ENCODE data around the gene SLC25A12. TPM values are rescaled to one million over a fixed set of nuclear protein-coding genes. Genes with fewer than 3 reads are reported as not detected.

SLC25A12 gene
- total and polyA plus RNA-seq, 2 donors (not counting 3 experiments of a cell fraction or from before 2014, with no cell fraction given), result 13.6 to 17.1 TPM

DNA sequence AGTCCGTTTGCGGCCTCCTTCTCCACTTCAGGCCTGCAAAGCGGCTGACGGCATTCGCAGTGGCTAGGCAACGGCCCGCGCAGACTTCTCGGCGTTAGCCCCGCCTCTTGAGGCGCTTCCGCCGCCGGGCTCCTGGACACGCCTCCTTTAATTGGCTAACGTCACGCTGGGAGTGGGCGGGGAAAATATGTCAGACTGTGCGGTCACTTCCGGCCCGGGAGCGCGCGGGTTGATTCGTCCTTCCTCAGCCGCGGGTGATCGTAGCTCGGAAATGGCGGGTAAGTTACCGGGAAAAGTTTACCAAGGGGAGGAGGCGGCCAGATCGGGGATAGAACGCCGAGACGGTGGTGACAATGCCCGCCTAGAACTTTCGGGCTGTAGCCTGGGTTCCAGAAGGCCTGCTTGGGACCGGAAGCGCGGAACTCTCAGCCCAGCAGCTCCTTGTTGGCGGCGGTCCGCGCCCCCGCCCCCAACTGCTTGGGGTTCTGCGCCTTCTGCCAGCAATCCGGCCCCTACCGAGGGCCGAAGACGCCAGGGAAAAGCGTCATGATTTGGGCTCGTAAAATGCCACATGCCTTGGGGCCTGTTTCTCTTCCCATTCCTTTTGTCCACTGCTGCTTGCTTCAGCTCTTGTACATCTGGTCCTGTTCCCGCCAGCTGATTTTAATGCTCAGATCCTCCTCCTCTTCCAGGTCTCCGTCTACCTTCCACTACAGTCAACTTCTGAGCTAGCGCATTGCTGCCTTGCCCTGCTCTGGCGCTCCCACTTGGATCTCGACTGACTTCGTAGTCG is 28.4 kb upstream of the SLC25A12 start, which contains the start of gene HAT1:
Gene HAT1, plus strand, starts transcription at position 232 of the 793 bp plus-strand sequence. Its CDS starts 40 bp downstream, at position 272.
- Histone ChIP-seq H3K4me2 (ENCODE audit: insufficient read depth, low read length) (peak within 1 kb of the TSS; percentile 95), H2AFZ (ENCODE audit: low read depth, low read length) (peak within 1 kb of the TSS; percentile 93), H3K36me3 (ENCODE audit: control insufficient read depth in 2 of 2, extremely low read depth in 1 of 2, insufficient read depth in 2 of 2, low read length in 2 of 2) (no peaks in the 10 kb centered on the region), H3K9me1 (replicated peaks; ENCODE audit: control insufficient read depth, extremely low read depth, insufficient read depth, low read length) (no peaks in the 10 kb centered on the region), H3K9me3 (replicated peaks; ENCODE audit: control insufficient read depth, insufficient read depth, low read length) (no peaks in the 10 kb centered on the region), H3K27me3 (ENCODE audit: control insufficient read depth in 2 of 2, insufficient read depth in 2 of 2, low read length in 2 of 2) (no peaks in the 10 kb centered on the region), H3K79me2 (ENCODE audit: control insufficient read depth, insufficient read depth, low read length) (peaks cover 23% of the 10 kb centered on the region), H3K9ac (replicated peaks; ENCODE audit: extremely low read depth, insufficient read depth, low read length) (peak within 1 kb of the TSS; percentile 87), H3K27ac (ENCODE audit: insufficient read depth, low read depth, low read length) (peak within 1 kb of the TSS; percentile 77), H4K20me1 (replicated peaks; ENCODE audit: control insufficient read depth, extremely low read depth, insufficient read depth, low read length) (no peaks in the 10 kb centered on the region), H3K4me3 (replicated peaks in 1 of 3; ENCODE audit: insufficient read depth in 1 of 3, low read depth in 1 of 3, low read length in 3 of 3) (peak within 1 kb of the TSS; percentile 32 to 79 (median 57)), H3K4me1 (ENCODE audit: control insufficient read depth, extremely low read depth, insufficient read depth, low read length) (peaks cover 13% of the 10 kb centered on the region)
- dilution Hi-C loops (cut with MboI; ENCODE audit: extremely low pct_ligation_motif_present, low sequenced_read_pairs) (no loop called here), intact Hi-C loops (cut with micrococcal nuclease) (loop anchor here (1.0 to 5.0 kb wide), 7 partner anchors 28 to 235 kb away; partner anchors contain the start of genes DLX1, DYNC1I2, METAP1D and SLC25A12)
- TF ChIP-seq MYC (IDR thresholded peaks at IDR 0.05; ENCODE audit: low read depth, low read length) (no peak), POLR2AphosphoS5 (IDR thresholded peaks at IDR 0.05; ENCODE audit: insufficient read depth, low read depth, low read length) (peak; percentile 23), POLR2A (IDR thresholded peaks at IDR 0.05; ENCODE audit: low read depth, low read length) (peak; percentile 59), FOS (IDR thresholded peaks at IDR 0.05; ENCODE audit: borderline replicate concordance, insufficient read depth, low read length) (peak; percentile 35), JUN (IDR thresholded peaks at IDR 0.05; ENCODE audit: borderline replicate concordance, insufficient read depth, insufficient read length, low read depth) (no peak), CTCF (IDR thresholded peaks at IDR 0.05; ENCODE audit: extremely low read depth in 1 of 2, insufficient read depth in 1 of 2, low read depth in 1 of 2, low read length in 2 of 2) (no peak), MAX (IDR thresholded peaks at IDR 0.05; ENCODE audit: insufficient read depth, insufficient read length) (no peak)
- BruUV-seq (replicated peaks), result TSS peak; percentile 53
- ChIA-PET CTCF (interaction anchor here (0.6 to 2.0 kb wide), 10 partner anchors 18 to 216 kb away, joined by 3 to 6 read pairs (median 4); partner anchors contain the start of gene SLC25A12), POLR2A (no interaction called here)
- DNase-seq (ENCODE audit: low read depth, low spot score), result peak; percentile 99
- FAIRE-seq, result peak; percentile 92
